ENCODE data around the gene UBE2J2.

Gene UBE2J2

DNA sequence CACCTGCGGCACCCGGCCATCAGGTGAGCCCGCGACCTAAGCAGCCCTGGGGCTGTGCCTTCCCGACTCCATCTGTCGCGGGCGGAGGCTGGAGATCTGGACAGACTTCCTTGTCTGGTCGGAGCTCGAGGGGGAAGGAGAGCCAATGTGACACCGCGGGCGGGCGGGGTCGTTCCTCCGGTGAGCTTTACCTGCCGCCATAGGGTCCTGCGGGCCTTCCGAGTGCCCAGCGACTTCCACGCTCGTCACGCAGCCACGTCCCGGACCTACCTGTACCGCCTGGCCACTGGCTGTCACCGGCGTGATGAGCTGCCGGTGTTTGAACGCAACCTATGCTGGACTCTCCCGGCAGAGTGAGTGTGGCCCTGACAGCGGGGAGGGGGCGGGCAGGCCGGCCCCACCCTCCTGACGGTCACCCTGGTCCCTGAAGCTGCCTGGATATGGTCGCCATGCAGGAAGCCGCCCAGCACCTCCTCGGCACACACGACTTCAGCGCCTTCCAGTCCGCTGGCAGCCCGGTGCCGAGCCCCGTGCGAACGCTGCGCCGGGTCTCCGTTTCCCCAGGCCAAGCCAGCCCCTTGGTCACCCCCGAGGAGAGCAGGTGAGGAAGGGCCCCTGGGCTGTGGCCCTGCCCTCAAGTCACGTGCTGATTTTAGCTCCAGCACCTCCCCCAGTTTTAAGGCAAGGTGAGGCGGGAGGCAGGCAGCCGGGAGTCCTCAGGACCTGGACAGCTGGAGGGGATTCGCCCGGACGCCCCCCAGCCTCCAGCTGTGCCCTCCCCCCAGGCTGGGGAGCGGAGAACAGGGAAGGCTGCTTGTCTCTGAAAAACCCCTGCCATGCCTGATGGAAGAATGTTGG, 35.8 kb upstream of the UBE2J2 start:
- FAIRE-seq, result no peak

DNA sequence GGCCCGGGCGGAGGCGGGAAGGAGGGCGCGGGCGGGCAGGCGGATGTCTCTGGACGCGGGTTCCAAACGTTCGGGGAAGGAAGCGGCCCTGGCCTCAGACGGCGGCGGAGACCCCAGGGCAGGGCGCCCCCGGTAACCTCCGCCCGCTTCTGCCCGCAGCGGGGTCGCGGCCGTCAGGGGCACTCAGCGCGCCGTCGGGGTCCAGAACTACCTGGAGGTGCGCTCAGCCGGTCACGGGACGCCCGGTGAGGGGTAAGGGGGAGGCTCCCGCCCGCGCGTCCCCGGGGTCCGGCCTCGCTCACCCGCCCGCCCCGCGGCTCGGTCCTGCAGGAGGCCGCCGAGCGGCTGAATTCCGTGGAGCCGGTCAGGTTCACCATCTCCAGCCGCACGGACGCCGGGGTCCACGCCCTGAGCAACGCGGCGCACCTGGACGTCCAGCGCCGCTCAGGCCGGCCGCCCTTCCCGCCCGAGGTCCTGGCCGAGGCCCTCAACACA, 35.1 kb upstream of the UBE2J2 start:
- FAIRE-seq, result no peak

DNA sequence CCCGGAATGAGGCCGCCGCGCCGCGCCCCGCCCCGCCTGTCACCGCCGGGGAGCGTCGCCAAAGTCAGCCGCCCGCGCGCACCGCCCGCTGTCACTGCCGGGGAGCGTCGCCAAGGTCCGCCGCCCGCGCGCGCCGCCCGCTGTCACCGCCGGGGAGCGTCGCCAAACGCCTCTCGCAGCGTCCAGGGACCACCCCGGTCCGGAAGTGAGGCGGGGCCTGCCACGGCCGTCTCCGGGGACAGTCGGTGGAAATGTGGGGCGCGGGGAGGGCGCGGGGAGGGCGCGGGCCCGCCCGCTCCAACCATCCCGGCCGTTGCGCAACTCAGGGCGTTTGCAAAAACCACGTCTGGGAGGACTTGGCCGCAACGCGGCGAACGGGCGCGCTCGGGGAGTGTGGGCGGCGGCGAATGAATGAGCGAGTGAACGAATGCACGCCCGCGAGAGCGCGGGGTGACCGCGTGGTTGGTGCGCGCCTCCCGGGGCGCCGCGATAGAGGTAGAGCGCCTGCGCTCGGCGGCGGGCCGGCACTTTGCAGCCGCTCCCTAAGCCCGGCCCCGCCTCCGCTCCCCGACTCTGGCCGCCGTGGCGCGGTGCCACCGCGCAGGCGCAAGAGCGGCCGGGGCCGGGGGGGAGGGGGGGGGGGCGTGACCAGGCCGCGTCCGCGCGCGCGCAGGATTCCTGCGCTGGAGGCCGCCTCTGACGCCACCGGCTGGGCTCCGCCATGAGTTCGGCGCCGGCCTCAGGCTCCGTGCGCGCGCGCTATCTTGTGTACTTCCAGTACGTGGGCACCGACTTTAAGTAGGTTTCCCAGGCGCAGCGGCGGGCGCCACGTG, 34.5 kb upstream of the UBE2J2 start, which contains the start of the genes ACAP3 and PUSL1:
Gene ACAP3 (minus strand): TSS at position 8 of the 833 bp plus-strand sequence. CDS start 115 bp downstream, outside the sequence.
Gene PUSL1 (plus strand): TSS at position 675 of the 833 bp plus-strand sequence. CDS start 47 bp downstream, at position 722.
- no peak for FAIRE-seq

DNA sequence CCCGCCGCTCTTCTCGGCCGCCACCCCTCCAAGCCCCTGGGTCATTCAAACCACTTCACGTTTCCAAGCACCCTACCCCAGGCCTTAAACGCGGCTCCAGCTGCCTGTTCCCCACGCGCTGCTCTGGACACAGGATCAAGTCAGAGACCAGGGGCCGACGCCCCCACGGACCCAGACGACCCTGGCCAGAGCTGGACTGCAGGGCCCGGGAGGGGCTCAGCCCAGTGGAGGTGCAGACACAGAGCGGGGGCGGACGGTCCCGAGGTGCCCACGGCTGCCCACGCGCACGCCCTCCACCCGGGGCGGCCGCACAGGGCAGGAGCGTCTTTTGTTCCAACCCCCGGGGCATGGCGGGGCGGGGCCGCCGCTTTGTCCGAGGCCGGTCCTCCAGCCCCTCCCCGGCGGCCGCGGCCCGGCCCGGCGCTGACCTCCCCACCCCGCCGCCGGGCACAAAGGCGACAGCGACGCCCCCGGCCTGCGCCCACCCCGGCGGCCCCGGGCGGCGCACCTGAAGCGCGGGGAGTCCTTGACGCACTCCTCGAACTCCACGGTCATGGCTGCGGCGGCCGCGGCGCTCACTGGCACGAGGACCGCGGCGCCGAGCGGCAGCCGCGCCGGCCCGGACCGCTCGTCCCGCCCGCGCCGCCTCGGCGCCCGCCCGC, 33.7 kb upstream of the UBE2J2 start:
- FAIRE-seq, result no peak

DNA sequence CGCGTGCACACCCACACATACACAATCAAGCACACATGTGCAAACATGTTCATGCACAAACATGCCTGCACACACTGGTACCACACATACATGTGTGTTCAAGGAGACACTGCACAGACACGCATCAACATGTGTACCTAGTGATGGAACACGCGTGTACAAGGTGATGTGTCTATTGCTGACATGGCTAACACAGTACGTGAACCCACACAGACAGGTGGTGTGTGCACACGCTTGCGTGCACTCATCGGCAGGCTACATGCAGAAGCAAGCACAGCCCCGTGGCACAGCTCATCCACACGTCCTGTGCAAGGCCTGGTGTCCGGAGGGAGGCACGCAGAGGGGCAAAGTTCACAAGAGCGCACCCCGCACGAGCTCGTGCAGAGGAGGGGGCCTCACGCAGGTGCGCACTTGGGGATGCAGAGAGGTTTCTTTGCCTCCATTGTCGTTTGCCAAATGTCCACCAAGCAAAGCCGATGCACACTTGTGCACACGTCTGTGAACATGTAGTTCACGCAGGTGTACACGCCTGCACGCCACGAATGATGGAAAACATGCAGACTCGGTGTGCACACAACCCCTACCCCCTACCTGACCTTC, 33.1 kb upstream of the UBE2J2 start:
- no peak for FAIRE-seq

DNA sequence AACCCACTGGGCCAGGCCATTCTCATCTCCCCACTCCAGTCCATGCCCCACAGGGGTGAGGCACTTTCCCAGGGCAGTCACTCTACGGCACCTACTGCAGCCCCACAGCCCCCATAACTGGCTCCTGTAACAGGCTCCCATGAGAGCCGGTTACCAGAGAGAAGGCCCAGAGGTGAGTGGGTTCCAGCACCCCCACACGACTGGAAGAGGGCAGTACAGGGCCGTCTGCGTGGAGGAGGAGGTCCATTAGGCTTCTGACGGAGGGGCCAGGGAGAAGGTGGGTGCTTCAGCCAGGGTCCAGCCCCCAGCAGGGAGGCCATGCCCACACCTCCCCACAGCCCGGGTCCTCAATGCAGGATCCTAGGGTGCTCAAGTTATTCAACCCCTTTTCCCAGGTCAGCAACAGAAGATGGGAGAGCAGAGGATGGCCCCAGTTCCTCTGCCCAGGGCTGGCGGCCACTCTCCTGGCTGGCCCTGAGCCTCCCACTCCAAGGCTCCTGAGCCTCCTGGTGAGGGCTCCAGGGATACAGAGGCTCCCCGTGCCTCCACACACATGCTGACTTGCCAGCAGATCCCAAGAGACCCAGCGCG, 32.5 kb upstream of the UBE2J2 start:
- no peak for FAIRE-seq

DNA sequence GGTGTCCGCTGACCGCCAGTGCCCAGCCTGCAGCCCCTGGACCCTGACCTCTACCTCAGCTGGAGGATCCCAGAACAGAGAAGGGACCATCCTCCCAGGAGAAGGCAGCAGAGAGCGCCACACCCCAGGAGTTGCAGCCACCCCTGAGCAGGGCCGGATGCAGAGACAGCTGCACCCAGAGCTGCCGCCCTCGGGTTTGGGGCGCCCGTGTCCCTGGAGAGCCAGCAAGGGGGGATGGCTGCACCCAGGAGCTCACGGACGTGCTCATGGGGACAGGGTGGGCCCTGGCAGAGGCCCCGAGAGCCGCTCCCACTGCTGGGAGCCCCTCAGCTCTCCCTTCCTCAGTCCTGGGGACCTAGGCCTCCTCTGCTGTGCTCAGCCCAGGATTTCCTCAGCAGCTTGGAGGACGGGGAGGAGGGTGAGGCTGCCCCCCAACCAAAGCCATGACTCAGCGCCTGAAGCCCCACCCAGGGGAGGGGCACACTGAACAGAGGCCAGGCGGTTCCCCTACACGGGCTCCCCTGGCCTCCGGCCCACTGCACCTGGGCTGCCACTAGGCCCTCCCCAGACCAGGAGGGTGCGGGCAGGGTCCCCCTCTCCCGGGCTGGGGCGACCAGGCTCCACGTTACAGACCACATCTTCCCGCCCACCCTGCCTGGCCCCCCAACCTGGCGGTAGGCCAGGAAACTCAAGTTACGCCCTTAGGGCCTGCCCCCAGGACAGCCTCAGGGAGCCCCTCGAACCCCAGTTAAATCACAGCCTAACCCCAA, 31.8 kb upstream of the UBE2J2 start:
- no peak for FAIRE-seq

DNA sequence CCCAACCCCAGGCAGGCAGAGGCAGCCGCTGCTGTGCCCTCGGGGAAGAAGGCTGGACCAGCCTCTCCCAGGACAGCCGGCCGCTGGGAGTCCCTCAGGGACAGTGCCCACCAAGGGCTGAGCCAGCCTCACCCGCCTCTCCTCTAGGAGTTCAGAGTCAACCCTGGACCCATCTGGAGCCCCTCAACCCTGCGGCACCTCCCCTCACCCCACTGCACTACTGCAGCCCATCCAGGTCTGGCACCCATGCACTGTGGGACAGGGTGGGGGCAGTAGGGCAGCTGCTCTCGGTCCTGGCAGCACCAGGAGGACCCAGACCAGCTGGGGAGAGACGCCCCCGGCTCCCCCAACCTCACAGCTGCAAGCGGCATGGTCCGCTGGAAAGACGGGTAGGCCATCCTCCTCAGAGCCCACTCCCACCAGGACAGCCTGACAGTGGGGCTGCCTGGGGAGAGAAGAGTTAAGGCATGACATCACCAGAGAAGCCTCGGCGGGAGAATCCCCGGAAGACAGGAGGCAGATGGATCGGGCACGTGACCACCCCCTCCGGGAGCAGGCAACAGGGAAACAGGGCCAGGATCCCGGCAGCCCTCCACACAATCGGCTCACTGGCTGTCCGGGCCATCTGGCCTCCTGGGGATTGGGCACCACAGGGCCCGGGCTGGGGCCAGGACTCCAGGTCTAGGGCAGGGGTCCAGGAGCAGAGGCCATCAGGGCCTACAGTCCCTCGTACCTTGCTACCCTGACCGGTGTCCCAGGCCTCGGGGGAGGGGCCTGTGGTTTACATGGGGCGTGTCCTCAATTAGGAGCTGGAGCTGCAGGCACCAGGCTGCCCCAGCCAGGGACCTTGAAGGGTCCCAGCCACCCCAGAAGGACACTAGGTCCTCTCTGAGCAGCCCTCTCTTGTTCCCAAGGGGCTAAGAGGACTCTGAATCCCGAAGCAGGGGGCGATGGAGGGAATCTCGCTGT, 31.0 kb upstream of the UBE2J2 start:
- no peak for FAIRE-seq

DNA sequence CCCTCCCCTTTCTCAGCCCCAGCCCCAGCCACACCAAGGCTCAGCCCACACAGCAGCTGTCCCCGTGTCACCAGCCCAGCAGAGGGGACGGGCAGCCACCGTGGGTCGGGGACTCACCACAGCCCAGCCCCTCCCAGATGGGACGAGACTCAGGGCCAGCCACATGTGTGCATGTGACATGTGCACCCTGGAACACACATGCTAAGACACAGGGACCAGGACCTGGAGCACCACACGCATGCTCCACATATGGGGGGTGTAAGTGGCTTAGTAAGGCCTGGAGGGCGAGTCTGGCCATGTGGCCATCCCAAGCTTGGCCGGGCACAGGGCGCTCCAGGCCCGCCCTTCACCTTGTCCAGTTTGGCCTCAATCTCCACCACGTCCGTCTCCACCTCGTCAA, 30.1 kb upstream of the UBE2J2 start:
- no peak for FAIRE-seq

DNA sequence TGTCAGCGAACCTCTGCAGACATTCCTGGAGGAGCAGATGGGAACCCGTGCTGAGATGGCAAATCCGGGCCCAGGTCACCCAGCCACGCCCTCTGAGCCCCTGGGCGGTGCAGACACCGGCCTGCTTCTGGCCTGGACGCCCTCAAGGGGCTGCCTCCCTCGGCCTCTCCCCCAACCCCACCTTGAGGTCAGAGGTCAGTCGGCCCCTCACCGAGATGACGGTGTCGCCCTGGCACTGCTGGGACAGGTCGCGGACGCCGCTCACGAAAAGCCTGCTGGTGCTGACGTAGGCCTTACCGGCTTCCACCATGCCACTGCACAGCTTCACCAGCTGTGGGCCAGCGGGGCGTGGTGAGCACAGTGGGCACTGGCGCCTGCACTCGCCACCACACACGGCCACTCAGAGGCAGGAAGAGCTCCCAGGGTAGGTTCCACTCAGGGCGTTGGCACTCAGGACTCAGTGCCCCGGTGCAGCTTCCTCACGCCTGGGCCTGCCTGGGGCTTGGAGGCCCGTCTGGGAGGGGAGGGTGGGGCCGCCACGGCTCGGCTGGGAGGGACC, 29.4 kb upstream of the UBE2J2 start:
- FAIRE-seq, result no peak

DNA sequence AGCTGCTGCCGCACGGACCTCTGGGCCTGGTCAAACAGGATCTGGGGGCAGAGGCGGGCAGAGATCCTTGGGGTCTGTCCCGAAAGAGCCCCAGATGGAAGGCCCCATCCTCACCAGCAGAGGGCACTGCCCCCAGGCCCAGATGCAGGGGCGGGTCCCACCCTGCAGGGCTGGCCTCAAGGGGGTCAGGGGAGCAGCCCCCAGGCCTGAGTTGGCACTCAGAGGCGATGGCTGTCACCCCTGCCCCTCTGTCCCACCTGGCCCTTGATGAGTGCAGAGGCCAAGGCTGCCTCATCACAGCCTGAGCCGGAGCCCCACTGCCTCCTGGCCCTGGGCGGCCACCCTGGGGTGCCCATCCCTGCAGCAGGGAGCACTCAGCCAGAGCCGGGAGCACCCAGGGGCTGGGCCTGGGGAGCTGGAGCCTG, 28.4 kb upstream of the UBE2J2 start:
- no peak for FAIRE-seq

DNA sequence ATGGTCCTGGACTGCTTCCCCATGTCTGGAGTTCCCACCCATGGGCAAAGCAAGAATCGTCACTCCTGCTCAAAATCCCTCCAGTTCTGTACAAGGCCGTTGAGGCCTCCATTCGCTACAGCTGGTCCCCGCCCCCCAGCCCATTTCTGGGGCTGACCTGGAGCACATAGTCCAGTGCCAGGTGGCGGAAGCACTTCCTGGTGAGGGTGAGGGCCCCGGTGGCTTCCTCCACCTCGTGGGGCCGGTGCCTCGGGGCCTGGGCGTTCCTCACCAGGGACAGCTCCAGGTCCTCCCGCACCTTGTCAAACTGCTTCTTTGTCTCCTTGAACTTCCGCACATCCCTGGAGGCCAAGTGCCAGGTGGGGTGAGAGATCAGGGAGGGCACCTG, 26.7 kb upstream of the UBE2J2 start:
- FAIRE-seq, result no peak

DNA sequence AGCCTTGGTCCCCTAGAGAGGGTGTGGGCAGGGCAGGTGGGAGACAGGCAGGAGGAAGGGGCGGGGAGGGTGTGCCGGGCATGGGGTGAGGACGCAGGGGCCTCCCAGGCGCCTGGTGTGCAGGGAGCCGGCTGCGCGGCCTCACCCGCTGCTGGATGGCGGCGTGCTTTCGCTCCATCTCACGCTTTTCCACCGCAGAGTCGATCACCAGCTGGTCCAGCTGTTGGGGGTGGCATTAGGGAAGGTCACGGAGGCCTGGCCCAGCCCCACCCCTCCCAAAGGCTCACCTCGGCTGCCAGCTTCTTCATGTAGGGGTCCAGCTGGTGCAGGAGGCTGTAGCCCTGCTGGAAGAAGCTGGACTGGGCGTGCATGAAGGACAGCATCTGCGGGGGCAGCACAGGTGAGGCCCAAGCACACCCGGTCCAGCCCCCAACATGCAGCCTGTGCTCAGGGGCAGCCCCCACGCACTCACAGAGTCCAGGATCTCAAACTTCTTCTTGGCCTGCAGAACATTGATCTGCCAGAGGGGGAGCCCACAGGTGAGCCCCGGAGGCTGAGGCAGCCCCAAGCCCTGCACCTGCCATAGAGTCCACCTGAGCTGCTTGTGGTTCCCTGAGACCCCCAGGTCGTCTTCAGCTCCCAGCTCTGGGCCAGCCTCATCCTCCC, 26.2 kb upstream of the UBE2J2 start:
- no peak for FAIRE-seq

DNA sequence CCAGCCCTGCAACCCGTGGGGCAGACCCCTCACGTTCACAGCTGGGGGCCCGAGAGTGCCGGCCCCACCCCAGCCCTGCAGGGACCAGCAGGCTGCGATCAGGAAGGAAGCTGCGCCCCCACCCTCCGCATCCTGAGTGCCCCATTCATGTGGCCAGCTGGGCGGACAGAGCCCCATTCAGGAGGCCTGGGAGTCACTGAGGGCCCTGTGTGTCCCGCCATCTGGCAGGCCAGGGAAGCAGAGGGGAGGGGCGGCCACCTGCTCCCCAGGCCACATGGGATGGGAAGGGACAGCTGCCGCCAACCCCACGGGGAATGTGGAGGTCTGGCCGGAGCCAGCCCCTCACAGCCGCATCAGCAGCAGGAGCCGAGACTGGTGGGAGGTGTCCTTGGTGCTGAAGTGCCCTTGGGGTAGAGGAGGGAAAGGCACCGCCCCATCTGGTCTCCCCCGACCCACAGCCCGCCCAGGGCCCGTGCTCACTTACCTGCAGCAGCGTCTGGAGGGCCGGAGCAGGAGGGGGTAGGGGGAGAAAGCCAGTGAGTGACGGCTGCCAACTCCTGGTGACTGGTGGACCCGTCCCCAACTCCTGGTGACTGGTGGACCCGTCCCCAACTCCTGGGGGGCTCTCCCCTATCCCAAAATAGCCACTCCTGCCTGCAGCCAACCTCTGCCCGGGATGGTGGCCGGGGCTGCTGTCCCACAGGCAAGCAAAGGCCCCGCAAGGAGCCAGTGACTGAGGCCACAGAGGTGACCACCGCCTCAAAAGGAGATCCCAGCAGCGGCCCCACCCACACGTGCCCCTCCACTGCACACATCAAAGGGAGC, 25.4 kb upstream of the UBE2J2 start:
- FAIRE-seq, result no peak

DNA sequence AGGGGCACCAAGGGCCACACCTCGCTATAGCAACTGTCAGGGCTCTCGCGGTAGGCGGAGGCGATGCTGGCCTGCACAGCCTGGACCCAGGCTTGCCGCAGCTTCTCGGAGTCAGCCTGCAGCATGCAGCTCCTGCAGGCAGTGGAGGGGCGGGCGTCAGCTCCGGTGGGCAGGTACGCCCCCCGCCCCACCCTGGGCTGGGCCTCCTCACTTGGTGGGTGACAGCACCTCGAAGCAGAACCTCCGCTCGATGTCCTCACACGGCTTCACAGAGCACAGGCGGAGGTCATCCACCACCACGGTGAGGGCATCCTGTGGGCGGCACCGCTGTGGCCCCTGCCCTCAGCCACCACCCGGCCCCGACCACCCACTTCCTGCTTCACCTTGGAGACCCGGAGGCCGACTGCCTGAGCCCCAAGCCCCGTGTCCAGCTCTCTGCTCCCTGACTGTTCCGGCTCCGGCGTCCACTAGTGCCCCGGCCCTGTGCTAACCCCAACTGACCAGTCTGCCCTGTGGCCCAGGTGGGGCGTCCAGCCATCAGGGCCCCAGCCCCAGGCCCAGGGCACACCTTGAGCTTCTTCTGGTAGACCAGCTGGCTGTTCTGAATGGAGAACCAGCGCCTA, 24.3 kb upstream of the UBE2J2 start:
- FAIRE-seq, result no peak

DNA sequence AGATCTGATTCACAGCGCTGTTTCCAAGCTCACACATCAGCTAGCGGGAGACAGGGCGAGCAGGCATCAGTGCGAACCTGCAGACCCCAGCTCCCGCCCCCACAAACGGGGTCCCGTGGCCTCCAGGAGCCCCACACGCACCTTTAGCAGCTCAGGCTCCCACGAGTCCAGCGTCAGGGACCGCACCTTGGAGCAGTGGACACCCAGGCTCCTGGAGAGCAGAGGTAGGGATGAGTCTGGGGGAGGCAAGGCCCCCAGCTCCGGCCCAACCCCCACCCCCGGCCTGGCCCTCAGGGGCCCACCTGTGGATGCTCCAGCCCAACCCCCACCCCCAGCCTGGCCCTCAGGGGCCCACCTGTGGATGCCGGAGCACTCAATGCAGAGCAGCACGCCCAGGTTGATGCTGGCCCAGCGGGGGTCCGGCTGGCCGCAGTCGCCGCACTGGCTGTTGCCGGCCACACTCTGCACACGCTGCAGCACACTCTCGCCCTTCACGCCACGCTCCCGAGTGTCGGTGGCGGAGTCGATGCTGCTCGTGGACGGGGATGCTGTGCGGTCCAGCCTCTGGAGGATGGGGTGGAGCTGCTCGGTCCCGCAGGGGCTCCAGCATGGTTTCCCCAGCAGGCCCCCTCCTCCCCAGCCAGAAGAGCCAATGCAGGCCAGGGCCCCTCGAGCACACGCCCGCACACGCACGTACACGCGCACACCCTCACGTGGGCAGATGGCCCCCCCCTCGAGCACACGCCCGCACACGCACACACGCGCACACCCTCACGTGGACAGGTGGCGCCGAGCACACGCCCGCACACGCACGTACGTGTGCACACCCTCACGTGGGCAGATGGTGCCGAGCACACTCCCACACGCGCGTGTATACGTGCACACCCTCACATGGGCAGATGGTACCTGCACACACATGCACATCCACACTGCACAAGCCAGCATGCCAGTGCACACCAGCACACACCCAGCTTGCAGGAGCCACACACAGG, 22.7 kb upstream of the UBE2J2 start:
- no peak for FAIRE-seq

Data from A204.1 (cell line).